ENCODE results near the gene SCN7A.
"Not testable (repeated sequence)": the region's sequence is repeated elsewhere in the genome, so short reads cannot be mapped to it uniquely, and the experiment has no call there.

Gene SCN7A

GRCh38 chr2:166360426-166360825 is 133.6 kb downstream of the SCN7A start:
- no peak for DNase-seq (ENCODE audit: low read depth in 2 of 2)

DNA sequence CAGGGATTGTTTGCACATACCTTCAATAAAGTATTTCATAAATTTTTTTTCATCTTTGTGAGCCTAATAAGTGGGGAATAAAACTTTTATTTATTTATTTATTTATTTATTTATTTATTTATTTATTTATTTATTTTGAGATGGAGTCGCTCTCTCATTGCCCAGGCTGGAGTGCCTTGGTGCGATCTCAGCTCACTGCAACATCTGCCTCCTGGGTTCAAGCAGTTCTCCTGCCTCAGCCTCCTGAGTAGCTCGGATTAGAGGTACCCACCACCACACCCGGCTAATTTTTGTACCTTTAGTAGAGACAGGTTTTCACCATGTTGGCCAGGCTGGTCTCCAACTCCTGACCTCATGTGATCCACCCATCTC is 136.1 kb downstream of the SCN7A start:
- not testable (repeated sequence) for DNase-seq (ENCODE audit: low read depth in 2 of 2)

DNA sequence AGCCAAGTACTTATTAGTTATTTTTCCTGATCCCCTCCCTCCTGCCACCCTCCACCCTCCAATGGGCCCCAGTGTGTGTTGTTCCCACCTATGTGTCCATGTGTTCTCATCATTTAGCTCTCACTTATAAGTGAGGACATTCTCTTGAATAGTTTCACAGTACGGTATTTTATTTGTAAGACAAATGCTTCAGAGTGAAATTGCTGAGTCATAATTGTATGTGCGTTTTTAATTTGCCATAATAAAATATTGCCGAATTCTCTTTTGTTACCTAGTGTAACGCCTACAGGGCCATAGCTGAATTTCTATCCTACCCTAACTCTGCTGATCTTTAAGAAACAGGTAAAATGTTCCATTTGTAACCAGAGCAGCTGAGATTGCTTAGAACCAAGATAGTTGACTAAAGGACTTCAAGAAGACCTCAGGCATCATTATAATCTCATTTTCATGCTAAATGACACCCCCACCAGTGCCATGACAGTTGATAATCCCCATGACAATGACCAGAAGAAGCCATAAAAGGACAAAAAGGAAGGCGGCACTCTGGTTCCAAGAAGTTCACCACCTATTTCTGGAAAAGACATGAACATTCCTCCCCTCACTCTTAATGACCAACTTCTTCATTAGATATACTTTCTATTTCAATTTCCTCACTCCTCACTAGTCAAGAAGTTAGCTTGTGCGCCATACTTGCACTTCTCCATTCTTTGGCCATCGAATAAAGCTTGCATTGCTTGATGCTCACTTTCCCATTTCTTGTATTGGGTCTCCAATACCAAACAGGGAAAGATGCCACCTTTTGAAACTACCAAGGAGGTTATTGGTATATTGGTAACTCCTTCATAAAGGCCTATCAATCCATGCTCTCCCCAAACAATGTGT is 136.7 kb downstream of the SCN7A start:
- no peak for DNase-seq (ENCODE audit: low read depth in 2 of 2)
